K562 (cell line): ENCODE results near the gene PCCA. TPM values are rescaled to one million over a fixed set of nuclear protein-coding genes. Genes with fewer than 3 reads are reported as not detected.

Source experiments
- ATAC-seq: fragments of 200-7000 bp; cut with Tn5 transposase; 3 replicates; pipeline ENCODE4 v1.9.1; 2020; ENCODE audit warnings: moderate library complexity
- BruUV-seq: library from RNA; stranded (reverse); fragments of 400-500 nt; replicated peaks from 2 replicates; lab custom pipeline; 2021; lab: Mats Ljungman, UMichigan
- CTCF ChIA-PET: fragments of 300-600 bp; formaldehyde crosslinking; extraction: SDS; loops from one replicate; lab custom pipeline; 2021; ENCODE audit warnings: low intra/inter-chr PET ratio; lab: Yijun Ruan, JAX
- POLR2A ChIA-PET: fragments of 300-600, 350-650 bp; sonication (Branson Sonifier 250); formaldehyde crosslinking; extraction: SDS; loops from one replicate; lab custom pipeline; 2021; ENCODE audit warnings: antibody characterized with exemption, inconsistent platforms; lab: Yijun Ruan, JAX
- DNase-seq, 4 experiments: peaks; one replicate each; pipeline versions ENCODE4 v3.0.0 to v3.0.0-alpha.2; 2011 to 2018; ENCODE audit warnings: low spot score in 3 of 4, mixed read lengths in 3 of 4; ENCODE audit errors: extremely low read depth in 1 of 4
- FAIRE-seq: peaks from 2 replicates; lab custom pipeline; 2011; peaks lifted over from hg19 to GRCh38; lab: Jason Lieb, UNC
- H2AFZ ChIP-seq: 2 replicates; pipeline ENCODE4 v1.6.0; 2011; ENCODE audit warnings: low read depth, low read length, control low read depth, inconsistent platforms
- H3K27ac ChIP-seq: fragments of 200-600 bp; 3 replicates; pipeline ENCODE4 v1.8.0; 2011; ENCODE audit warnings: low read depth, mild to moderate bottlenecking, control low read depth, inconsistent platforms, low read length, moderate library complexity, mixed read lengths; ENCODE audit errors: extremely low read depth
- H3K27me3 ChIP-seq, 2 experiments: fragments of 300-600 bp in 1 of 2; 2 replicates in 1 of 2; 3 replicates in 1 of 2; pipeline versions ENCODE4 v1.6.0 to v1.8.0; 2011; ENCODE audit warnings: inconsistent platforms in 2 of 2, low read length in 2 of 2, mild to moderate bottlenecking in 1 of 2, mixed read lengths in 1 of 2, moderate library complexity in 1 of 2; ENCODE audit not compliant: control insufficient read depth in 2 of 2, insufficient read depth in 2 of 2
- H3K36me3 ChIP-seq: fragments of 300-600 bp; 3 replicates; pipeline ENCODE4 v1.8.0; 2011; ENCODE audit warnings: mild to moderate bottlenecking, low read length, inconsistent platforms; ENCODE audit not compliant: control insufficient read depth, insufficient read depth
- H3K4me1 ChIP-seq, 2 experiments: fragments of 200-600 bp in 1 of 2; replicated peaks in 1 of 2; 2 replicates in 1 of 2; 3 replicates in 1 of 2; pipeline versions ENCODE4 v1.5.1 to v1.8.0; 2011; ENCODE audit warnings: inconsistent platforms in 2 of 2, low read length in 2 of 2, mild to moderate bottlenecking in 1 of 2, mixed read lengths in 1 of 2, moderate library complexity in 1 of 2; ENCODE audit not compliant: control insufficient read depth in 2 of 2, insufficient read depth in 2 of 2
- H3K4me2 ChIP-seq: 2 replicates; pipeline ENCODE4 v1.6.1; 2011; ENCODE audit warnings: low read length, control low read depth, inconsistent platforms, mixed read lengths; ENCODE audit not compliant: insufficient read depth
- H3K4me3 ChIP-seq: fragments of 200-600 bp; sonication (generic), shearing (Covaris generic); 2 replicates; pipeline ENCODE4 v1.5.1; 2016; ENCODE audit warnings: control low read depth, inconsistent platforms
- H3K79me2 ChIP-seq: fragments of 200-600 bp; 3 replicates; pipeline ENCODE4 v1.8.0; 2011; ENCODE audit warnings: low read length, inconsistent platforms; ENCODE audit not compliant: control insufficient read depth, insufficient read depth
- H3K9ac ChIP-seq, 2 experiments: 2 replicates each; pipeline versions ENCODE4 v1.6.0 to v1.6.1; 2011; ENCODE audit warnings: low read depth in 2 of 2, low read length in 2 of 2, control low read depth in 1 of 2, inconsistent platforms in 1 of 2, mild to moderate bottlenecking in 1 of 2, mixed read lengths in 1 of 2; ENCODE audit not compliant: insufficient read depth in 1 of 2
- H3K9me1 ChIP-seq: one replicate; pipeline ENCODE4 v1.6.0; 2011; ENCODE audit warnings: inconsistent platforms, mild to moderate bottlenecking, low read length, moderate library complexity; ENCODE audit not compliant: control insufficient read depth, insufficient read depth
- H3K9me3 ChIP-seq: replicated peaks from 2 replicates; pipeline ENCODE4 v1.5.1; 2011; ENCODE audit warnings: low read depth, low read length, inconsistent platforms; ENCODE audit not compliant: control insufficient read depth, insufficient read depth
- H4K20me1 ChIP-seq: replicated peaks from 2 replicates; pipeline ENCODE4 v1.6.1; 2011; ENCODE audit warnings: low read length, inconsistent platforms, mixed read lengths; ENCODE audit not compliant: control insufficient read depth, insufficient read depth
- E2F6 ChIP-seq, 2 experiments: IDR thresholded peaks; 2 replicates each; pipeline ENCODE4 v1.6.1; 2011; ENCODE audit warnings: borderline replicate concordance in 1 of 2, control low read depth in 1 of 2, low read depth in 1 of 2, low read length in 1 of 2, mild to moderate bottlenecking in 1 of 2, mixed read lengths in 1 of 2, moderate library complexity in 1 of 2; ENCODE audit not compliant: insufficient read depth in 1 of 2, insufficient read length in 1 of 2, poor library complexity in 1 of 2, severe bottlenecking in 1 of 2; ENCODE audit errors: extremely low read depth in 1 of 2
- GTF3C2 ChIP-seq: IDR thresholded peaks from 3 replicates; pipeline ENCODE4 v1.6.1; 2011; ENCODE audit warnings: borderline replicate concordance, mild to moderate bottlenecking, moderate library complexity; ENCODE audit not compliant: insufficient read length; ENCODE audit errors: extremely low read depth
- ILF3 ChIP-seq: fragments of 450-650 bp; IDR thresholded peaks from 2 replicates; pipeline ENCODE4 v1.6.1; 2018; ENCODE audit warnings: antibody characterized with exemption, mild to moderate bottlenecking, moderate library complexity, borderline replicate concordance
- RAD51 ChIP-seq: fragments of 450-650 bp; IDR thresholded peaks from 2 replicates; pipeline ENCODE4 v1.7.1; 2016; ENCODE audit warnings: low read depth, mild to moderate bottlenecking, borderline replicate concordance
- RBM17 ChIP-seq: fragments of 200-400 bp; formaldehyde crosslinking; IDR thresholded peaks from 2 replicates; pipeline ENCODE4 v1.6.1; 2017; ENCODE audit warnings: low read depth, mild to moderate bottlenecking, low read length, borderline replicate concordance
- TFE3 ChIP-seq: fragments of 450-650 bp; formaldehyde crosslinking; IDR thresholded peaks from 2 replicates; pipeline ENCODE4 v1.4.0; 2020; ENCODE audit warnings: mild to moderate bottlenecking, mixed read lengths
- ZFX ChIP-seq: sonication (generic); formaldehyde crosslinking; IDR thresholded peaks from 2 replicates; pipeline ENCODE4 v1.8.0; 2022; ENCODE audit warnings: mild to moderate bottlenecking, missing genetic modification reagents, moderate library complexity
- WGBS: fragments of 100-300 bp; shearing (Covaris generic); methylation state at CpG from one replicate; pipeline ENCODE4 v1.1.6; 2016; ENCODE audit warnings: low coverage, mixed read lengths; ENCODE audit not compliant: insufficient coverage; ENCODE audit errors: missing lambda C conversion rate; 5-methylcytosine and 5-hydroxymethylcytosine counted together
- in situ Hi-C: fragments of 300-500 bp; cut with MboI; formaldehyde crosslinking; loops from 4 replicates; pipeline ENCODE4 v1.15.0; 2018; ENCODE audit warnings: inconsistent platforms, mixed read lengths
- intact Hi-C: fragments of 100-400 bp; cut with micrococcal nuclease; formaldehyde crosslinking; loops from 2 replicates; pipeline ENCODE4 v1.14.2; 2022
- polyA plus RNA-seq, 8 experiments: library from polyadenylated mRNA; depleted of rRNA in 4 of 8; stranded (reverse) in 5 of 8; unstranded in 3 of 8; fragments of >200 nt; fragmentation: Nextera tagmentation in 2 of 8; fragmentation: Illumina TruSeq in 1 of 8; extraction: Ambion mirVana in 2 of 8; extraction: Trizol in 1 of 8; gene quantifications; 2 replicates each; pipeline versions ENCODE4 v1.2.1 to v1.2.3, GENCODE V29; 2011 to 2014; ENCODE audit warnings: inconsistent platforms in 1 of 8, missing spikeins in 1 of 8
- total RNA-seq, 7 experiments: library from RNA; depleted of rRNA in 6 of 7; stranded (reverse); fragments of >200 nt in 6 of 7; fragmentation: Illumina TruSeq in 2 of 7; extraction: Trizol in 2 of 7; gene quantifications; 2 replicates each; pipeline versions ENCODE4 v1.2.1 to v1.2.3, GENCODE V29; 2011 to 2021; ENCODE audit warnings: low replicate concordance in 1 of 7

Gene PCCA
- total and polyA plus RNA-seq, 9 of the 15 experiments (the other 6 are each of a cell fraction or from before 2014, with no cell fraction given) = 5.2 to 14.1 (median 9.7) TPM

- H3K27ac ChIP-seq = no peak overlapping the region
Measured at GRCh38 chr13:100339411-100339940, 250.6 kb downstream of the PCCA start.

More at GRCh38 chr13:100339411-100339940, 250.6 kb downstream of the PCCA start:
- no peaks in the 10 kb centered on the region for H4K20me1 ChIP-seq
- no peak for TF ChIP-seq RBM17
- no peak for TF ChIP-seq RAD51
- TF ChIP-seq ZFX = no peak
- no peak for TF ChIP-seq E2F6 (IDR thresholded peaks at IDR 0.05; ENCODE audit: borderline replicate concordance in 1 of 2, extremely low read depth in 1 of 2, insufficient read depth in 1 of 2, insufficient read length in 1 of 2, low read depth in 1 of 2, low read length in 1 of 2, poor library complexity in 1 of 2, severe bottlenecking in 1 of 2)
- TF ChIP-seq GTF3C2 = no peak
- no peak for TF ChIP-seq ILF3
- no peak for TF ChIP-seq TFE3 (CRISPR knock-in tag)
- WGBS = 94% methylated on average over 7 of the region's 8 CpGs
- BruUV-seq = no TSS peak
- FAIRE-seq (no peak), ATAC-seq (no peak), DNase-seq (no peak)
- no peaks in the 10 kb centered on the region for H3K27me3 ChIP-seq
- intact Hi-C loops = no loop called here
- H3K9me3 ChIP-seq = 0 out of 2 replicates have a peak, but pooled peaks cover 1% of the 10 kb centered on the region
- H3K4me1 ChIP-seq = no peaks in the 10 kb centered on the region
- H3K4me2 ChIP-seq = no peak overlapping the region
- in situ Hi-C loops = no loop called here
- H3K9ac ChIP-seq = no peak overlapping the region
- no peaks in the 10 kb centered on the region for H3K9me1 ChIP-seq
- H3K4me3 ChIP-seq = no peak overlapping the region
- ChIA-PET POLR2A (interaction anchor here (0.6 kb wide), 1 partner anchor 113 kb away, joined by 3 read pairs; no protein-coding TSS in a partner anchor), CTCF (no interaction called here)
- H3K79me2 ChIP-seq = no peaks in the 10 kb centered on the region
- H3K36me3 ChIP-seq = no peaks in the 10 kb centered on the region
- no peak overlapping the region for H2AFZ ChIP-seq
